Measurements from ENCODE around the gene SERPINB13.

GRCh38 chr18:63606526-63606925, 19.4 kb downstream of the SERPINB13 start:
- TF ChIP-seq GATA3 (IDR thresholded peaks at IDR 0.05; ENCODE audit: low read depth, low read length) (no peak), GATA2 (IDR thresholded peaks at IDR 0.05; ENCODE audit: low read depth, low read length) (no peak)
